OCI-M2 (cell line): ENCODE results near the gene KCNJ5.

ENCODE experiments used
- DNase-seq: peaks from one replicate; lab custom pipeline; 2025; ENCODE audit not compliant: unreplicated experiment; lab: John Stamatoyannopoulos, UW

The KCNJ5 gene

DNA sequence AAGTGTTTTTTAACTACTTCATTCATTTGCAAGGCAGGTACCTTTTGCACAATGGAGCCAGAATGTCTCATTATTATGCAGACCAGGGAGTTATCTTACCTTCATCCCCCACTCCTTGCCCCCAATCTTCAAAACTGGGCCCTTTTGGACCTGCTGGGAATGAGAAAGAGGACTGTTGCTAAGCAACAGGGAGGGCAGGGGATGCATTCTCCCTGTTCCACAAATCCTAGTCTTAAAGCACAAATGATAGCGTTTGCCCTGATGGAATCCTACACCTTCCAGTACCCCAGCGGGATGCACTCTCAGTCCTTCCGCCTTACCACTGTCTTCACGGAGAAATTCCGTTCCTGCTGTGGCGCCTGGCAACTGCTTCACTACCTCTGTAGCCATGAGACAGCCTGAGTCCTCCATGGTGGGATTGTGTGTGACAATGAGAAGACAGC lies 20.0 kb upstream of the KCNJ5 start:
- no peak for DNase-seq

DNA sequence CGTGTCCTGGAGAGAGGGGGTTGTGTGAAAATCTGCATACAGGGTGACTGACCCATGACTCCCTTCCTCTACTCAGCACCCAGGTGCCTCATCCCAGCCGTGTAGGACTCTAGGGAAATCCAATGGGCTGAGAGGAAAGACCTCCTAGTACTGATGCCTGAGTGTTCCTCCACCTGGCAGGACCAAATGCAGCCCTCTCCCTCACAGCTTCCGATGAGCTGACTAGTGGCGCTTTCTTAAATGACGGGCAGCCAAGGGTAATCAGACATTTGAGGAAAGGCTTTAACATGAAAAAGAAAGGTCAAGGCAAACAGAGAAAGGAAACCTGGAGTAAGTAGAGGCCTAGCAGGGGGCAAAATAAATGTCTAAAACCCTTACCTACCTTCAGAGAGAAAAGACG lies 19.1 kb upstream of the KCNJ5 start:
- no peak for DNase-seq

- no peak for DNase-seq
These were observed 18.6 kb upstream of the KCNJ5 start for GRCh38 chr11:128872594-128872993.

- DNase-seq: no peak
These were observed 16.7 kb upstream of the KCNJ5 start for GRCh38 chr11:128874427-128874826.

GRCh38 chr11:128876133-128876650 lies 15.0 kb upstream of the KCNJ5 start:
- no peak for DNase-seq

DNA sequence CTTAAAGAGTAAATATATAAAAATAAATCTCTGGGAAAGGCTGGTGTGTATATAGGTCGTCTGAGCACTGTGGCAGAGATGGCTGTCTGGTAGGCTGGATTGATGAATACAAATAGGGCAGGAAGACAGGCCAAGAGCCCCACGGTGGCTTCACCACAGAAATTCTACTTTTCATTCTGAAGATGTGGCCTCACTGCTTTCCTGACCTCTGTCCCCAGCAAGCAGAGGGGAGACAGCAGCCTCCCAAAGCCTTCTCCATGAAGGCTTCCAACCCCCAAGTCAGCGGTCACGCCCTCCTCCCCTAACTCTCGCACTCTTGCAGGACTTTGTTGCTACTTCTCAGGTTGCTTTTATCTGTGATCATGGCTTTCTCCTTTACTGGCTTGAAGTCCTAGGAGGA lies 13.4 kb upstream of the KCNJ5 start:
- no peak for DNase-seq

DNA sequence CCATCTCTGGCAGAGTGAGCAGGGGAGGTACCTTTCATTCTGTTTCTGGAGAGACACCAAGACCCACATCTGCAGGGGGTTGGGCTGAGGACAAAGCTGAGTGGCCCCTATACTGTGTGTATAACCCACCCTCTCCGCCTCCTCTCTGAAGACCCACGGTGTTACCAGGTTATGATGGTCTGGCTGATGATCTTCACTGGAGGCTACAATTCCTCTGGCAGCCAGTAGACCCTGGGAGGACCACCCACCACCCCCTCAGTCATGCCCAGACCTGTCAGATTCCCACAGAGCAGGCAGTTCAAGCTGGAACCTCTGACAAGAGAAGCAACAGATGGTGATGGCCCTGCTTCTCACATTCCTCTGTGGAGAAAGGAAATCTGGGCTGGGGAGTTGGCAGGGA lies 12.7 kb upstream of the KCNJ5 start:
- DNase-seq: no peak

DNA sequence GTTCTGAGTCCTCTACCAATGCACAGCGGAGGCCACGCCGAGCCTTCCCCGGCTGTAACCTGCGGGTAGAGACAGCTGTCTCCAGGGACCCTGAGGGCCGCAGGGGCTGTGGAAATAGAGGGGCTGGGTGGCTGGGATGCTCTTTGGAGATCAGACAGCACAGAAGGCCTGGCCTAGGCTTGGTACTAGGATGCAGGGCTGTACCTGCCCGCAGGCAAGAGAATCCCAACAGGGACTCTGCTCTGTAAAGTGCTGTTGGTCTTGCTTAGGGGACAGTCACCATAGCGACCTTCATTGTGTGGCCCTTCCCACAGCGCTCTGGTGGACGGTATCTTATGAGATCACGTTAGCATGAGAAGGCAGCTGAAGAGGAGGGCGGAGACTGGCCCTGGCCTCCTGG lies 11.3 kb upstream of the KCNJ5 start:
- DNase-seq: no peak

DNA sequence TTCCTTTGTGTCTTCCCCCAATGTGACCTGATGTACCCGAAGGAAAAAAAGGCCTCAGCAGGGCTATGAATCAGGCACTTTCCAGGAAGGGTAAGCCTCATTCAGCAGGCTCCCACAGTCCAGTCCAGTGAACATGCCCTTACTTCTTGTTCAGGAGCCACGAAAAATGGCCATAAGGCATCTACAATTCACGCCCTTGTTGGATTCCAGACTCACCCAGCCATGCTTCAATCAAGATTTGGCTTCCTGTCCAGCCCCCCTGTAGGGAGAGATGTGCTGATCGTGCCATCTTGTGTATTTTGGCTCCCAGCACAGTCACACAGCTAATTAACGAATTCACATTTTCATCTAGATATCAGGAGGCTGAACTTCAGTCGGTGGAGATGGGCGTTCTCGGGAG lies 9.9 kb upstream of the KCNJ5 start:
- no peak for DNase-seq

GRCh38 chr11:128882451-128882850 lies 8.7 kb upstream of the KCNJ5 start:
- no peak for DNase-seq

- DNase-seq: no peak
These were observed 7.1 kb upstream of the KCNJ5 start for GRCh38 chr11:128884054-128884453.

DNA sequence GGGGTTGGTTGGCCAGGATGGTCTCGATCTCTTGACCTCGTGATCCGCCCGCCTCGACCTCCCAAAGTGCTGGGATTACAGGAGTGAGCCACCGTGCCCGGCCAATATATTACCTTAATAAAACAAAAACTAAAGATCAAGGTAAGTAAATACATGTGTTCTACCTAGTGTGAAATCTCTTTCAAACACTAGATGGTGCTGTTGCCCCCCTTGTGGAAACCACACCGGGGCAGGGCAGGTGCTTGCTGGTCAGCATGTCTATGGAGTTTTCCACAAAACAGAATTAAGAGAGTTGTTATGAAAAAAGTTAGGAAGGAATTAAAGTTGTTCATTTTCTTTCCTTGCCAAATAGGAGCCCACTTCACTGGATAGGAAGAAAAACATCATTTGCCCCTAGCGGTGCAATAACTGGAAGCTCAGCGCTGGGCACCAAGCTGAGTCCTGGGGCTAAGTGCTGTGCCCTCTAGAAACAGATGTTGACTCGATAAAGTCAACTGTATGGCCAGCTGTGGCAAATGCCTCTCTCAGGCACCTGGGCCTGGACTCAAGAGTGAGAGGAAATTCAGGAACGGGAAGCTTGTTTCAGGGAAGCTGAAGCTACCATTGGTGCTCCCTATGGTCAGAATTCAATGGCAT lies 6.3 kb upstream of the KCNJ5 start:
- no peak for DNase-seq

DNA sequence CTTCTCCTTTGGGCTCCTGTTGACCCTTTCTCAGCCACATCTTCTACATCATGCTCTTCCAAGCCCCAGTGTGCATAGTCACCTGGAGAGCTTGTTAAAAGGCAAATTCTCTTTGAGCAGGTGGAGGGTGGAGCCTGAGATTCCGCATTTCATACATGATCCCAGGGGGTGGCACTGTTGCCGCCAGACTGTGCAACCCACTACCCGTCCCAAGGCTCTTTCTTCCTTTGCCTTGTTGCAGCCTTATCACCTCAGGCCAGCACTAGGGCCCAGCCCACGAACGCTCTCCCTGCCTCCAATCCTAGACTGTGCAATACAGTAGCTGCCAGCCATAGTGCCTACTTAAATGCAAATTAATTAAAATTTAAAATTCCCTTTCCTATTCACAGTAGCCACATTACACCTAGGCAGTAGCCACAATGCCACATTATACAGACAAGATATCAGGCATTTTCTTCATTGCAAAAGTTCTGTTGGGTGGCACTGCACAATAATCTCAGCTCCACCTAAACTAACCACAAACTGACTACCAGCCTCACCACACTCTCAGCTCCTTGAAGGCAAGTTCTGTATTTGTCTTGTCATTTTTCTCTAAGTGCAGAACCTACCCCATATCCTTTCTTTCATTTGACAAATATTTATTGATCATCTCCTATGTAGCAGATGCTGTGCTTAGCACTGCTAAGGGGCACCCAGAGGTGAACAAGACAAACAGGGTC lies 4.6 kb upstream of the KCNJ5 start:
- DNase-seq: no peak

GRCh38 chr11:128888034-128888985 lies 2.8 kb upstream of the KCNJ5 start:
- DNase-seq: no peak

DNA sequence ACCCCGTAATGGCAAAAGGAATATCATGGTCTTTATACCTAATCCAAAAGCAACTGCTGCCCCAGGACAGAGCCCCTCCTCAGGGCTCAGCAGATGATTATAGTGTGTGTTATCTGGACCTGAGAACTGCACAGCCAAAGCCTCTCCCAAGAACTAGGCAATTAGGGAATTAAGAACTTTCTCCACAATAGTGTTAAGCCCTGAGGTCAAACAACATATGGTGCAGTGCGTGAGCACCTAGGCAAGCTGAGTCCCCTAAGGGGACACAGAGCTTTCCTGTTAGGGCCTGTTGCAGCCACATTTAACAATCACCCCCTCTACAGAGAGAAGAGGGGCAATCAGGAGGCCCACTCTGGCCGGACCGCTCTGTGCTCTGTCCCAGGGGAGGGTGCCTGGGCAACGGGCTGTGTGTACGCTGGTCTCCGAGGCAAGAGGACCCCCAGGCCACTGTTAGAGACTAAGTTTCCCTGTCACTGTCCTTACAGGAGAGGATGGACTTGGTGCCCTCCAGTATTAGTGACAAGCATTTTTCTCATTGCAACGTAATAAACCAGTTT lies 1.4 kb upstream of the KCNJ5 start:
- DNase-seq: no peak

DNA sequence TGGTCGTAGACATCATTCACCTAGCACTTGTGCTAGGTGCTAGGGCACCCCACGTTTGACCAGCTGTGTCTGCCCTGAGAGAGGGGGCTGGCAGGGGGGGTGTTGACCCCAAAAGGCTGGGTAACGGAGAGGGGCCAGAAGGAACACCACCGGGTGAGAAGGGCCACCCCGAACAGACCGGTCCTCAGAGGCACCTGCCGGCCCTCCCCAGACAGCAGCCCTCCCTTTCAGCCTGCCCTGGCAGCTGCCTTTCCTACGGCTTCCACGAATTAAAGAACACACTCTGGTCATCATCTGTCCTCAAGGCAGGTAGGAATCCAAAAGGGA lies 977 bp upstream of the KCNJ5 start:
- DNase-seq: no peak

GRCh38 chr11:128891913-128892398 lies 800 bp downstream of the KCNJ5 start:
- no peak for DNase-seq

DNA sequence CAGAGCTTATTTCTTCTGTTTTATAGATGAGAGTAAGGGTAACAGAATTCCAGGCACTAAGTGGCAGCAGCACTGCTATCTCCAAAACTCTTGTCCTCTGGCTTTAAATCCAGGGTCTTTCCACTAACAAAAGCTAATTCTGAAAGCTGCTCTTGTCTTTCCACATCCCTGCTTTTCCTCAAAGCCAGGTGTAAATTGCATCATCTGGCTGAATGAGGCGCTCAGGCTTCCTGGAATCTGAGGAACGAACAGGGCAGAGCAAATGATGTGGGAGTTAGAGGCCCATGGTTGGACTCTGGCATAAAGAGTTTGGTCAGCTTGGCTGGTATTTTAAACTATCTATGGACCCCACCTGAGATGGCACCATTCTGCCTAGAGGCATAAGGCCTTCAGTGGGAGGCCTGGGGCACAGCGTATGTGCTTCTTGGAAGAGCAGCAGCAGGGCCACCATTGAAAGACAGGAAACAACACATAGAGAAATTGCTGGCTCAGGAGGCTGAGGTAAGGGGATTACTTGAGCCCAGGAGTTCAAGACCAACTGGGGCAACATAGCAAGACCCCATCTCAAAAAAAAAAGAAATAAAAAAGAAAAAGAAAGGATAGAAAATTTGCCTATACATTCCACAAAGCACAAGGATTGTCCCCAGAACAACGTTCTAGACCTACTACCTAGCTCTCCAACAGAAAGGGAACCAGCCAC lies 1.9 kb downstream of the KCNJ5 start:
- DNase-seq: no peak

- no peak for DNase-seq
These were observed 2.6 kb downstream of the KCNJ5 start for GRCh38 chr11:128893578-128894285.

GRCh38 chr11:128894286-128894681 lies 3.1 kb downstream of the KCNJ5 start:
- DNase-seq: no peak
